HG03442 (cell line): ENCODE data around the gene PRR29.

Experiments used
- ATAC-seq: cut with Tn5 transposase; IDR thresholded peaks from one replicate; pipeline ENCODE4 v1.9.1; 2021; ENCODE audit warnings: mild to moderate bottlenecking, moderate library complexity; ENCODE audit not compliant: unreplicated experiment

PRR29 gene

DNA sequence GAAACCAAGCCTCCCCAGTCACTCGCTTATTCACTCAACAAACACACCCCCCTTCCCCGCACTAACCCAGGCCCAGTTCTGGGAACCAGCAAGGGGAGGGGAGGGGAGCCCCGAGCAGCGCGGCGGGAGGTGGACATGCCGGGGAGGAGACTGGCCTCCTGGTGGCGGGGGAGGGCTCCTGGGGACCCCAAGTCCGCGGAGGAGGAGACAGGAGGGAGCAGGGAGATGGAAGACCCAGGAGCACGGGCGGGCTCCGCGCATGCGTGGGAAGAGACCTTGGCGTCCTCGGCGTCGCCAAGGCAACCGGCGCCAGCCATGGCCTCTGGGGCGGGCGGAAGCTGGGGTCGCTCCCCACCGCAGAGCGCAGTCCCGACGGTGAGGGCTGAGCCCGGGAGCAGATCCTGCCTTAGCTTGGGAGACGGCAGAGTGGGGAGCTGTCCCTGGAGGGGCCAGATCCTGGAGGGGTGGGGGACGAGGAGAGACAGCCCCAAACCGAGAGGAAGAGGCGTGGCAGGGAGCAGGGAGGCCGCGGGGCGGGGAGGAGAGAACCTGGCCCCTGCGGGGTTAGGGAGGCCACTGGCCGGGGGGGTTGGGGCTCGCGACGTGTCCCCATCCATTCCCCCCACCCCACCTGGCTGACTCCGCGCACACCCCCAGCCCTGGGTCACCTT lies at the start of gene PRR29:
Gene PRR29, plus strand, starts transcription at position 302 of the 671 bp plus-strand sequence. Its CDS starts 14 bp downstream, at position 316.
- ATAC-seq = no peak

DNA sequence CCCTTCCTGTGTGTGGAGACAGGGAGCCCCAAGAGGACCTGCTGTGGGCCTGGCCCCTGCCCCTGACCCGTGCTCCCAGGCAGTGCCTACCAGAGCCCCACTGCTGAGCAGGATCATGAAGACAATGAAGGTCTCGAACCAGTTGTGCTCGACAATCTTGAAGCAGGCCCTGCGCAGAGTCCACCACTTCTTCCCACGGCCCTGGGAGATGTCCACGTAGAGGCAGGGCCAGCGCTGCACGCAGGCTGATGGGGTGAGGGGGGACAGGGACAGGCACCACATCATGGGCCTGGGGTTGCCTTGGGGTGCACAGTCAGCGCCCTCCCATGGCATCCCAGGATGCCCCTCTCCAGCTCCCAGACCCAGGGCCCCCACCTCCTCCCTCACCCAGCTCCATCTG lies 49.6 kb upstream of the PRR29 start:
- no peak for ATAC-seq

DNA sequence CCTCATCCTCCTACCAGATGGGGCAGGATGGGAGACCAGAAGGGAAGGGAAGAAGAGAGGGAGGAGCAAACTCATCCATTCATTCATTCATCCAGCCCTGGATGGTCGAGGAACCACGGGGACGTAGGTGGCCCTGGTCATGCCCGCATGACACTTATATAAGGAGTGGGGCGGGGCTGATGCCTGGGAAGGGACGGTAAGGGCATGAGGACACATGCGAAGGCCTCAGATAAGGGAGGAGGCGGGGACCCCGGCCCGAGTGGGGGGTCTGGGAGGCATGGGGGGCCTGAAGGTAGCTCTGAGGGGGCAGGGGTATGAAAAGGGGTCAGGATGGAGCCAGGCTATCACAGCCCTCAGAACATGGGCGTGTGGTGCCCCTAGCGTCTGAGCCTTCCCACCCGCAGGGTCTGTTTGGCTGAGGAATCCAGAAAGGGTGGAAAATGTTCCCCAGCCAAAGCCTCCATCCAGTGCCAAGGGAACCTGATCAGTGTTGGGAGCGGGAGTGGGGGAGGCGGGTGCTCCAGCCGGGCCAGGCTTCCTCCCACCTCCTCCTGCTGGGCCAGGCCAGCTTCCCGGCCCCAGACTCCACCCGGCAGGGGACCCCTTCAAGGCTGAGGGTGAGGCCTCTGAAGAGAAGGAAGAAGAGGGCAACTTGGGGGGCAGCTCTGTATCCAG lies 48.4 kb upstream of the PRR29 start:
- no peak for ATAC-seq

DNA sequence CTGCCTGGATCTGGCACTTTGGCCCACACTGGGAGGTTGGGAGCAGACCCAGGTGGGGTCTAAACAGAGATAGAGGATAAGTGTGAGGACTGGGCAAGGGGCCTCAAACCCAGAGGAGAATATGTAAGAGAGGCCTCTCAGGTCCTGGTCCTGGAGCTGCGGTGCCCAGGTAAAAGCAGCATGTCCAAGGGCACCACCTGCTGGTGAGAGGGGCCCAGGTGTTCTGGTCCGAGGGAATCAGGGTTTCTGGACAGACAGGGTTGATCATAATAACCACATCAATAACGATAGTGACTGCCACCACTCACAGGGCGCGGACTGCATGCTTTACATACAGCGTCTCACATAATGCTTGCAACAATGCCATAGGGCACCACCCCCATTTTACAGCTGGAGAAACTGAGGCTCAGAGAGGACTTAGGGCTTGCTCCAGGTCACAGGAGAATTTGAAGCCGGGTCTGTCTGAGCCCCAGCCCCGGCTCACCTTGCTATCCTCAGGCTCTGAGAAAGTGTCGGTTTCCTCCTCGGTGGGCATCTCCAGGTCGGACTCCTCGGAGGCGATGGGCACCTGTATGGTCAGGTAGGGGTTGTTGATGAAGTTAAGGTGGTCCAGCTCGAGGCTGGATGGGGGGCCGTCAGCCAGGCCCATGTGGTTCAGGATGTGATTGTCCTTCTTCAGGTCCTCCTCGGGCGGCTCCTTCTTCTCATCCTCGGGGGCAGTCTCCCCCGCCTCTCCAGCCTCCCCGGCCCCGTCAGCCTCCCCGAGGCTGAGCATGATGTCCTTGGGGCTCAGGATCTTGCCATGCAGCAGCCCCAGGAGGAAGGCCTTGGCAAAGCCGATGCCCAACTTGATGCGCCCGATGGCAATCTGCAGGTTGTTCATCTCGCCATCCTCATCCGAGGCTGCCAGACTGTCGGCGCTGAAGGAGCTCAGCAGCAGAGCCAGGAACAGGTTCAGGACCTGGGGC lies 46.9 kb upstream of the PRR29 start:
- ATAC-seq = no peak

DNA sequence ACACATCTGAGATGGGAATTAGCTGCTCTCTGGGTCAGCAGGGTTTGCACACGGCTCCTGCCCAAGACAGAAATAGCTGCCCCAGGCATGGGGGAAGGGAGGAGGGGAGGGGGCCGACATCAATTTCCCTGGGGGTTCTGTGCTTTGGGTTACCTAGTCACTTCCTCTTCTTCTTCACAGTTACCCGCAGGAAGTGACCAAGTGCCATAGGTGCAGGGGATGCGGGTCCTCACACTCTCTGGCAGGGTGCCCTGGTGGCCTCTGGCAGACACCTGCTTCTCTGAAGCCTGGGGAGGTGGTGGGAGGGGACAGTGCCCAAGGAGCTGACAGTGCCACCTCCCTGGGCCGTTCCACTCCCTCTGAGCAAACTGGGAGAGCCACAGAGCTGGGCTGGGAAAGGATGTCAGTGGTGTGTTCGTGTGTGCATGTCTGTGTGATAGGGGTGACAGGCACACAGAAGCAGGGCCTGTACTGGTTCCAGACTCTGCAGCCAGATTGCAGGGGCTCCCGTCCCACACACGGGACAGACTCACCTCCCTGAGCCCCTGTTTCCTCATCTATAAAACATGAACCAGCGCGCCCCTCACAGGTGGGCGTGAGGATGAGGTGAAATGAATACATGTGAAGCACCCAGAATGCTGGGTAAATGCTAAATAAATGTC lies 43.6 kb upstream of the PRR29 start:
- no peak for ATAC-seq

DNA sequence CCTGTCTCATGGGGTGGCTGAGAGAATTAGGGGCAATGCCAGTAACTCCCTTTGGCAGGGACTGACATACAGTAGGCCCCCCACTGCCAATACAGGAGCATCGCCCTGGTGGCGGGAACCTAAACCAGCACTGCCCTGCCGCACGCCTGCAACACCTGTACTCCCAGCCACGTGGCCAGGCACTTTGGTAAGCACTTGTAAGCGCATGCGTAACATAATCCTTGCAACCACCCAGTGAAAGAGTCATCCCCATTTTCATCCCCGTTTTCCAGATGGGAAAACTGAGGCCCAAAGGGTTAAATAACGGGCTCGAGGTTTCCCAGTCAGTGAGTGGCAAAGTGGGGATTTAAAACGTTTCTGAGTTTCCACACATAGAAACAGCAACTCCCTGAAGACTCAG lies 42.9 kb upstream of the PRR29 start:
- ATAC-seq = no peak

DNA sequence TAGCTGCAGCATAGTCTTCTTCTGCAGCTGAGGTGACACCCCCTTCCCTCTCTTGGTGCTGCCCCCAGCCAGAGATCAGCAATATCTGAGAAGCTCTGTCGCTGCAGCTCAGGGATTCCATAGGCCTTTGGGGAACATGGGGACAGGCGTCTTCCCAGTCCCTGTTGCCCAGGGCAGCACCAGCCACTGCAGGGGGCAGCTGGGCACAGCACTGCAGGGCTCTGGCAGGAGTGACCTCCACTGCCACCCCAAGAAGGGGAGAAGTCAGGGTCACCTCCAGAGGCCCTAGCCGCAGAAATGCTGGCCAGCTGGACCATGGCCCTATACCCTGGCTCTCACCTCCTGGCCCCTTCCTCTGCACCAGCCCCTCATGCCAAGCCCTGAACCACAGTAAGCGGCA lies 42.4 kb upstream of the PRR29 start:
- ATAC-seq = no peak

DNA sequence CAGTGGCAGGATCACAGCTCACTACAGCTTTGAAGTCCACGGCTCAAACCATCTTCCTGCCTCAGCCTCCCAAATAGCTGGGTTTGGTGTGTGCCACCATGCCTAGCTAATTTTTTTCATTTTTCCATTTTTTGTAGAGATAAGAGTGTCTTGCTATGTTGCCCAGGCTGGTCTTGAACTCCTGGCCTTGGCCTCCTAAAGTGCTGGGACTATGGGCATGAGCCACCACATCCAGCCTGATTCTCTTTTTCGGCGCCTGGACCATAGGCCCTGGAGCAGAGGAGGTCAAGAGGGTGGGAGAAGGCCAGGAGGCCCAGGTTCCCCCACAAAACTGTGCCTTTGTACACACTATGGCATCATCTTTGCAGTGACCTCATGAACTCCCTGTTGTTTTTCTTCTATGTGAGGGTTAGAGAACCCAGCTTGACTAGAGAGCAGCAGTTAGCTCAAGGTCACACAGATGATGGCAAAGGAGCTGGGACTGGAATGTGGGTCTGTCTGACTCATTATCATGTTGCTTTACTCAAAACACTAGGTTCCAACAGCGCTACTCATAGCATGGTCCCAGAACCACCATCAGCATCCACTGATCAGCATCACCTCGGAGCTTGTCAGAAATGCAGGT lies 41.7 kb upstream of the PRR29 start:
- ATAC-seq = no peak

DNA sequence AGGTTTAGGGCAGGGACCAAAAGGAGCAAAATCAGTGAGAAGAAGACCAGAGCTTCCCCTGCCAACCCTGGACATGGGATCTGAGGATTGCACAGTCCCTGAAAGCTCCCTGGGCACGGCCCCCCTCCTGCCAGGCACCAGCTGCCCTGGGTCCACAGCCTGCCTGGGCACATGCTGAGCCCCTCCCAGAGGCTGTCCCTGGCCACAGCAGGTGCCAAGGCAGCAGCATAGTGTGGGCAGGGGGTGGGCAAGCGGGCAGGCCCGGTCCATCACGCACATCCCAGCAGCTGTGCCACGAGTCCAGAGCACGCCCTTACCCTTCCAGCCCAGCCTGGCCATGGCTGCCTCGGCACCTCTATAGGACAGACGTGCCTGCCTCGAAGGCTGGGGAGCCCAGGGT lies 38.1 kb upstream of the PRR29 start:
- no peak for ATAC-seq

DNA sequence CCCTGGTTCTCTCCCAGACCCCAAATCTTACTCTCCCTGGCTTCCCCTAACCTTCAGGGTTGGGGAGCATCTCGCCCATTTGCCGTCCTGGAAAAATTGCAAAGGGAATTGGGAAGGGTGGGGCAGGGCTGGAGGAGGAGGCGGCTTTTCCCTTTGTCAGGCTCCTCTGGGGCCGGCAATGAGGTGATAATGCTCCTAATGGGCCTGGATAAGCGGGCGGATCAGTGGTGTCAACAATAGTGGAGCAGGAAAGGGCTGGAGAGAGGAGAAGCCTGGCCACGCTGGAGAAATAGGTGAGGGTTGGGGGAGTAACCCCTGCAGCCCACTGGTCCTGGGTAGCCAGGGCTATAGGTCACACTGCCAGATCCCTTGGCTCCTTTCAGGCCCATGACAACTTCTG lies 37.7 kb upstream of the PRR29 start:
- no peak for ATAC-seq

DNA sequence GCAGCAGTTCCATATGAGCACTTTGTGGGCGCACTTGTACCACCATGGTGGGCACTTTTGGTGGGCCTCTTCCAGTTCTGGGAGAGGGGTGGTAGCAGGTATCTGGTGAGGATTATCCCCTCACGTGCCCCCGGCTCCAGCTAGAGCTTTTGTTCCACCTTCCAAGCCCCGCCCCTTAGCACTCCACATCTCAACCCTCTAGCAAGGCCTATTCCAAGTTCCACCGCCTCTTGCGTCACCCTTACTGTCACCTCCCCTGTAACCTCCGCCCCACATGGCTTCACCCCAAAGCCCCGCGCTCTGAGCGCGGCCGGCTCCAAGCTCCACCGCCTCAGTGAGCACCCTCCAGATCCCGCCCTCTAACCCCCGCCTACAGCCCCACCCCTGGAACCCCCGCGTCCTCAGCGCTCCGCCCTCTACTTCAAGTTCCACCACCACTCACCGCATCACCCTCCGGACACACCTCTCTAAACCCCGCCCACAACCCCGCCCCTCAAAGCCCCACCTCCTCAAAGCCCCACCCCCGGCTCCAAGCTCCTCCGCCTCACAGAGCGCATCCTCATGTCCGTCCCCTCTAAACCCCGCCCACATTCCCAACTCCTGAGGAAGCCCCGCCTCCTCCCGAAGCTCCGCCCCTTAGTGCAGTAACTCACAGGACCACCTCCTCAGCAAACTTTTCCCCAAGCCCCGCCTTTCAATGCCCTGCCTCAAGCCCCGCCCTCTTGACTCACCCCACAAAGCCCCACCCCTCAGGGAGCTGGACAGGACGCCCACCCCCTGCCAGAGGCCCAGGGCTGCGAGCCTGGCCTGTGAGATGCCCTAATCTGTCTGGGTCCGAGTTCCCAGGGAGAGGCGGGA lies 36.6 kb upstream of the PRR29 start:
- no peak for ATAC-seq

DNA sequence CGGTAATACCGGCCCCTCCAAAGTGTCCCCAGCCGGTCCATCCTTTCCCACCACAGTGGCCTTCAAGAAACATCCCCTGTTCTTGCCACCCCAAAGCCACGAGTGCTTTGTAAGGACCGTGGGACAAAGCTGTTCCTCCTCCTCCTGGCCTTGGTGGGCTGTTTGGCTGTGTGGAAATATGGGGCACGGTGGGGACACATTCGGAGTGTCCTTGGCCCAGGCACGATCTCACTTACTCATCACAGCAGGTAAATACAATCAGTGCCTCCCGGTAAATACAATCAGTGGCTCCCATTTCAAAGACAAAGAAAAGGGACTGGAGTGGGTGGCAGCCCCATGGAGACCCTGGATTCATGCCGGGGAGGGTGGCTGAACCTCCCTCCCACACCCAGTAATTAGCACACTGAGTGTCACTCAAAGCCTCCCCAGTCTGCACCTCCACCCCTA lies 35.8 kb upstream of the PRR29 start:
- no peak for ATAC-seq

DNA sequence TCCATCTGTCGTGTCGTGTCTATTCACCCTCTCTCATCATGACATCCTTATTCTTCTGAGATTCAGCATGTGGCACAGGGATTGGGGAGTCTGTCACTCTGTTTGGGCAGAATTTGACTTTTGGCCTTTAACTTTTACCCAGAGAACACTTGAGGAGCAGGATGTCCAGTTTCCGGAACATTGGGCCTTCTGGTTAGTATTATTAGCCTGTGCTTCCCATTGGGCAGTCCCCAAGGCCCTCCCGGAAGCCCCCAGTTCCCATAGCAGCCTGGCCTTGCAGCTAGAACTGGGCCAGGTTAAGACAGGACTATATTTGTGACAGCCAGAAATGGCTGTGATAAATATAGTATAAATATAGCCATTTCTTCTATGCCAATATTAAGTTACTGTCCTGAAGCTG lies 35.0 kb upstream of the PRR29 start:
- no peak for ATAC-seq

DNA sequence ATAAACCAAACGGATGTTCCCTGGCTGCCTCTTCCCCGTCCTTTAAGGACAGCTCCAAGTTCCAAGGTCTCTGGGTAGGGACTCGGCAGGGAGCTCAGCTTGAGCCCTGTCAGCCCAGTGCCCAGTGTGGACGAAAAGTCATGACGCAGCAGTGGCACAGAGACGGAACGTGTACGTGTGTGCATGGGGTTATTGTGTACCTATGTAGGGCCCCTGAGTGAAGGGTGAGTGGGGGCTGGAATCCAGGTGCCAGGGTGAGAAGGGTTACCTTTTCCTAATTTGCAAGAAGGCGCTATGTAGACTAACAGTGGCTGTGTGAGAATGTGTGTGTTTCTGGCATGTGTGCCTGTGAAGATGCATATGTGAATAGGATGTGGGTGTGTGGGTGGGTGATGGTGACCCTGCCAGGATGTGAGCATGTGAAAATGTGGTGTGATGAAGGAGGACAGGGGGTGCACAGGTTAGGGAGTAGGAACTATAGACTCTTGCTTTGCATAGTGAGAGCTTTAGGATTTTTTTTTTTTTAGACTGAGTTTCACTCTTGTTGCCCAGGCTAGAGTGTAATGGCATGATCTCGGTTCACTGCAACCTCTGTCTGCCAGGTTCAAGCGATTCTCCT lies 31.4 kb upstream of the PRR29 start:
- ATAC-seq = no peak

DNA sequence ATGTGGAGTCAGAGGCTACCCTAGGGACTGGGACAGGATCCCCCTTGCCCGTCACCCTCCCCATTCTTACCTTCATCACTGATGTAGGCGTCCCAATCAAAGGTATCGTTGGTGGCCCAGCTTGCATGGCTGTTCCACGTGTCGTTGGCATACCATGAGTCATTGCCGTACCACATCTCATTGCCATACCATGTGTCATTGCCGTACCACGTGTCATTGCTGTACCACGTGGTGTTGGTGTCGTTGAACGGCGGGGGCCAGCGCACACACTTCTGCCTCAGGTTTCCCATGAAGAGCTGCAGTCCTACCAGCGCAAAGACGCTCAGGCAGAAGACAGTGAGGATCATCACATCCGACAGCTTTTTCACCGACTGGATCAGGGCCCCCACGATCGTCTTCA lies 30.2 kb upstream of the PRR29 start:
- ATAC-seq = no peak

DNA sequence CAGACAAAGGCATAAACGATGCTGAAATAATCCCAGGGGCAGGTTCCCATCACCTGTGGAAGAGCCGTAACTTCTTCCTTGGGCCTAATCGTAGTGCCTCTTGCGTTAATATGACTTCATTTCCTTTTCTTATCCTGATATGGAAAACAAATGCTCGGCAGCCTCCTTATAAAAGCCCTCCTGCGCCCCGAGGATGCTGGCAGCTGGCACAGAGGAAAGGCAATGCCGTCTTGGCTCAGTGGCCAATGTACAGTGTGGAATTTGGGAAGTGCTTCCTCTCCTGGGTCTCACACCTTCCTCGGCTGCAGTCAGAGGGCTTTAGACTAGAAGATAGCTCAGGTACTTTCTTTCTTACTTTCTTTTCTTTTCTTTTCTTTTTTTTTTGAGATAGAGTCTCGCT lies 28.9 kb upstream of the PRR29 start:
- ATAC-seq = no peak

DNA sequence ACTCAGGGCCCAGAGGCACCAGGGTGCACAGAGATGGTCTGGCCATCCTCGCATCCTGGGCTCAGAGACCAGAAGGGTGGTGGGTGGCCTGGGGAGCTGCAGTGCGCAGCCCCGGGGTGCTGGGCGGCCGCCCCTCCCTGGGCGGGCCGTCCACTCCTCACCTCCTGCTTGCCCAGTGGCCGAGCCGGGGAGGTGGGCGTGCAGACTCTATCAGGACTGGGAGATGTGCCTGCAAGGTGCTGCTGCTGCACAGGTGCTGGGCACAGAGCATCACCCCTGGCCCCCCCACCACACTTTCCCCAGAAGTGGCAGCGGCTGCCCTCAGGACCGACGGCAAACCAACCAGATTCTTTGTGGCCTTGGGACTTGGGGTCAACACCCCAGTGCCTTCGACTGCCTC lies 25.4 kb upstream of the PRR29 start, which contains the start of gene SCN4A:
Gene SCN4A, minus strand, starts transcription at position 123 of the 400 bp plus-strand sequence. Its CDS starts 77 bp downstream, at position 46.
- ATAC-seq = no peak

DNA sequence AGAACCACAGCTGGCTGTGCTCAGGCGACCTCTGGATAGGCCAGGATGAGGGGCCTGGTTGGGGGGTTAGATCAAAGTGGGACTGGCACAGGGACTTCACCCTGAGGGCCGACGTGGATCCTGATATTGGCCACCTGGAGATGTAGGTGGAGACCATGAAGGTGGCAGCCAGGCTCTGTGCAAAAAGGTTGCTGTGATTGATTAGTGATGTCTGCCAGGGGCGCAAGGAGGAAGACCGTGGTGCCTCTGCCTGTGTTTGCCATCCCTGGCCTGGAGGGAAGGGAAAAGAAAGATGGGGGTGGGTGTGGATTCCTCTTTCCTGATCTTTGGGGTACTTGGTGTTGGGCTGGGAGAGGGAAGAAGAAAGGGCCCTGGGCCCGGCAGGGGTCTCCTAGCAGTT lies 24.9 kb upstream of the PRR29 start:
- ATAC-seq = no peak

DNA sequence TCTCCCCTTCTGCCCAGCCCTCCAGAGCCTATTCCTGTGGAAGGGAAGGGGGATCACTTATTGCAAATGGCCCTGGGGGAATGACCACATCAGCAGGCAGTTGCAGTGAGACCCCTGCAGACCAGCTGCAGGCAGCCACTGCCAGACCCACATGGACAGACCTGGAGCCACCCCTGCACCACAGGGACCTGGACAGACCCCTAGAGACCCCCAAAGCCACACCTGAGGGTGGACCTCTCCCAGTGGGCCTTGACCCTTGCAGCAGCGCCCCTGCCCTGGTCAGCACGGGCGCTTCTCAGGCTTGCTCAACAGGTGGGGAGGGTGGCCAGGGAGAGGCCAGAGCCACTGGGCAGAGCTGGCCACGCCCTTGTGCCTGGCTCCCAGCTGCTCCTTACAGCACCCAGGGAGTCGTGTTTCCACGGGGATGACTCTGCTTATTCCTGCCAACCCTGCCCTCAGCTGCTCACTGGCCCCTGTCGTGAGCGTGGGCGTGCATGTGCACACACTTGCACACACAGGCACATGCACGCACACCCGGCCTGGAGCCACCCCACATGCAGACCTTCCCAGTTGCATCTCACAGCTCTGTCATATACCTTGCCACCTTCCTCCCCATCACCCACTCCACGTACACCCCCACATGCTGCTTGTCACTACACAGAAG lies 24.1 kb upstream of the PRR29 start:
- no peak for ATAC-seq
